ENCODE results near the gene NIPAL1. TPM values are rescaled to one million over a fixed set of nuclear protein-coding genes. Genes with fewer than 3 reads are reported as not detected.

NIPAL1 gene
- total RNA-seq, 1 donor from 2014 or later = 0.83 TPM

DNA sequence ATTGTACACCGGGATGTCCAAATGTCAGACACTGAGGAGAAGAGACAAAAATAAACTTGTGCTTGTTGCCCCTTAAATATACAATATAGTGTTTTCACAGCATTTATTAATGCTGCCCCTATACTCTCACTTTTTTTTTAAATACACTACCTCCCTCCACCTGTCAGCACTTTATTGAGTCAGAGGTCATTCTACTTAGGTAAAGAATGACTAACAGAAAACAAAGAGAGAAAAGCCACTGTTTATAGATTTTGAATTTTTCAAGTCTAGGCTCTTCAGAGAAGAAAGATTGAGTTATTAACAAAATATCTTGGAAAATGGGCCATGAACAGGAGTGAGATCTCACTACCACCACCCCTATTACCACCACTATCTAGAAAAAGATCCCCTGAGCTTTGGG is 58.1 kb downstream of the NIPAL1 start:
- Mint-ChIP-seq H3K36me3 (ENCODE audit: unreplicated experiment) (no peaks in the 10 kb centered on the region), H3K4me3 (ENCODE audit: unreplicated experiment) (no peak overlapping the region), H3K4me1 (ENCODE audit: low read depth, unreplicated experiment) (no peaks in the 10 kb centered on the region), H3K27me3 (ENCODE audit: unreplicated experiment) (no peaks in the 10 kb centered on the region), H3K9me3 (ENCODE audit: unreplicated experiment) (no peaks in the 10 kb centered on the region), H3K27ac (ENCODE audit: unreplicated experiment) (no peak overlapping the region)
- no peak for DNase-seq
- TF ChIP-seq, protein P1, sequence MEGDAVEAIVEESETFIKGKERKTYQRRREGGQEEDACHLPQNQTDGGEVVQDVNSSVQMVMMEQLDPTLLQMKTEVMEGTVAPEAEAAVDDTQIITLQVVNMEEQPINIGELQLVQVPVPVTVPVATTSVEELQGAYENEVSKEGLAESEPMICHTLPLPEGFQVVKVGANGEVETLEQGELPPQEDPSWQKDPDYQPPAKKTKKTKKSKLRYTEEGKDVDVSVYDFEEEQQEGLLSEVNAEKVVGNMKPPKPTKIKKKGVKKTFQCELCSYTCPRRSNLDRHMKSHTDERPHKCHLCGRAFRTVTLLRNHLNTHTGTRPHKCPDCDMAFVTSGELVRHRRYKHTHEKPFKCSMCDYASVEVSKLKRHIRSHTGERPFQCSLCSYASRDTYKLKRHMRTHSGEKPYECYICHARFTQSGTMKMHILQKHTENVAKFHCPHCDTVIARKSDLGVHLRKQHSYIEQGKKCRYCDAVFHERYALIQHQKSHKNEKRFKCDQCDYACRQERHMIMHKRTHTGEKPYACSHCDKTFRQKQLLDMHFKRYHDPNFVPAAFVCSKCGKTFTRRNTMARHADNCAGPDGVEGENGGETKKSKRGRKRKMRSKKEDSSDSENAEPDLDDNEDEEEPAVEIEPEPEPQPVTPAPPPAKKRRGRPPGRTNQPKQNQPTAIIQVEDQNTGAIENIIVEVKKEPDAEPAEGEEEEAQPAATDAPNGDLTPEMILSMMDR (IDR thresholded peaks at IDR 0.05; ENCODE audit: partially characterized antibody, unreplicated experiment) = no peak

- no peak for DNase-seq
- no peaks in the 10 kb centered on the region for H3K4me1 Mint-ChIP-seq (ENCODE audit: low read depth, unreplicated experiment)
- H3K27me3 Mint-ChIP-seq (ENCODE audit: unreplicated experiment) = no peaks in the 10 kb centered on the region
- H3K36me3 Mint-ChIP-seq (ENCODE audit: unreplicated experiment) = no peaks in the 10 kb centered on the region
- H3K9me3 Mint-ChIP-seq (ENCODE audit: unreplicated experiment) = no peaks in the 10 kb centered on the region
- TF ChIP-seq, protein P1 (IDR thresholded peaks at IDR 0.05; ENCODE audit: partially characterized antibody, unreplicated experiment) = no peak
- no peak overlapping the region for H3K27ac Mint-ChIP-seq (ENCODE audit: unreplicated experiment)
- H3K4me3 Mint-ChIP-seq (ENCODE audit: unreplicated experiment) = no peak overlapping the region
Measured at GRCh38 chr4:48078425-48078824, 61.9 kb downstream of the NIPAL1 start.

- TF ChIP-seq, protein P1 (IDR thresholded peaks at IDR 0.05; ENCODE audit: partially characterized antibody, unreplicated experiment) = no peak
- Mint-ChIP-seq H3K27ac (ENCODE audit: unreplicated experiment) (no peak overlapping the region), H3K9me3 (ENCODE audit: unreplicated experiment) (no peaks in the 10 kb centered on the region), H3K36me3 (ENCODE audit: unreplicated experiment) (no peaks in the 10 kb centered on the region), H3K4me1 (ENCODE audit: low read depth, unreplicated experiment) (no peaks in the 10 kb centered on the region), H3K27me3 (ENCODE audit: unreplicated experiment) (no peaks in the 10 kb centered on the region), H3K4me3 (ENCODE audit: unreplicated experiment) (no peak overlapping the region)
- no peak for DNase-seq
Measured at GRCh38 chr4:48078862-48079655, 62.5 kb downstream of the NIPAL1 start.

DNA sequence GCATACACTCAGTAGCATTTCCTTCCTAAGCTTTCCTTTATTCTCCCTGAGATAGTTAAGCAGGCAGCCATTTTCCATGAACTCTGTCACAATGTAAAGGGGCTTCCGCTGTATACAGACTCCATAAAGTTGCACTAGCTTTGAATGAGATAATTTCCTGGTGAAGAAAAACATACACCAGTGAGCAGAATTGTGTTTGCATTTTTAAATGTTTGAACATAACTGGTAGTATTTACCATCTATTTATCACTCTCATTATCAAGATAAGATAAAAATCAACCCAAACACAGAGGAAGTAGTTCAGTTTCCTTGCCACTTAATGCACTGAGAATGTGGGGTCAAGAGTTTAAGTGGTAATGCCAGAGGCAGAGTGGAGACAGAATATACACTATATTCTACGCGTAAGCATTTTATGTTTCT is 63.4 kb downstream of the NIPAL1 start:
- peaks cover 2% of the 10 kb centered on the region for H3K27me3 Mint-ChIP-seq (ENCODE audit: unreplicated experiment)
- H3K27ac Mint-ChIP-seq (ENCODE audit: unreplicated experiment) = no peak overlapping the region
- no peak overlapping the region for H3K4me3 Mint-ChIP-seq (ENCODE audit: unreplicated experiment)
- no peaks in the 10 kb centered on the region for H3K4me1 Mint-ChIP-seq (ENCODE audit: low read depth, unreplicated experiment)
- DNase-seq = no peak
- no peaks in the 10 kb centered on the region for H3K36me3 Mint-ChIP-seq (ENCODE audit: unreplicated experiment)
- H3K9me3 Mint-ChIP-seq (ENCODE audit: unreplicated experiment) = no peaks in the 10 kb centered on the region
- TF ChIP-seq, protein P1 (IDR thresholded peaks at IDR 0.05; ENCODE audit: partially characterized antibody, unreplicated experiment) = no peak

- no peak for DNase-seq
- Mint-ChIP-seq H3K27me3 (ENCODE audit: unreplicated experiment) (peaks cover 2% of the 10 kb centered on the region), H3K4me3 (ENCODE audit: unreplicated experiment) (no peak overlapping the region), H3K9me3 (ENCODE audit: unreplicated experiment) (peaks cover 3% of the 10 kb centered on the region), H3K27ac (ENCODE audit: unreplicated experiment) (no peak overlapping the region), H3K4me1 (ENCODE audit: low read depth, unreplicated experiment) (no peaks in the 10 kb centered on the region), H3K36me3 (ENCODE audit: unreplicated experiment) (no peaks in the 10 kb centered on the region)
- TF ChIP-seq, protein P1 (IDR thresholded peaks at IDR 0.05; ENCODE audit: partially characterized antibody, unreplicated experiment) = no peak
Measured at GRCh38 chr4:48081196-48081595, 64.6 kb downstream of the NIPAL1 start.

All from glutamatergic neuron (in vitro differentiated cells).